Neural crest cell (in vitro differentiated cells): ENCODE data around the gene CYLD. TPM values are rescaled to one million over a fixed set of nuclear protein-coding genes. Genes with fewer than 3 reads are reported as not detected.
A peak's percentile ranks its signal among the peaks of the same experiment; 100 is the strongest.

Source experiments
- DNase-seq: peaks from one replicate; pipeline ENCODE4 v3.0.0; 2021; ENCODE audit warnings: low read depth, mixed read lengths, low spot score
- H3K27ac Mint-ChIP-seq: one replicate; pipeline ENCODE4 v1.8.0; 2021; ENCODE audit warnings: mild to moderate bottlenecking, mixed read lengths; ENCODE audit not compliant: unreplicated experiment
- H3K27me3 Mint-ChIP-seq: 2 replicates; pipeline ENCODE4 v1.8.0; 2021; ENCODE audit warnings: low read depth, mild to moderate bottlenecking, mixed read lengths
- H3K36me3 Mint-ChIP-seq: 2 replicates; pipeline ENCODE4 v1.8.0; 2021; ENCODE audit warnings: low read depth, mild to moderate bottlenecking, mixed read lengths
- H3K4me1 Mint-ChIP-seq: 2 replicates; pipeline ENCODE4 v1.8.0; 2021; ENCODE audit warnings: mixed read lengths
- H3K4me3 Mint-ChIP-seq: one replicate; pipeline ENCODE4 v1.8.0; 2021; ENCODE audit warnings: mild to moderate bottlenecking, mixed read lengths
- H3K9me3 Mint-ChIP-seq: 2 replicates; pipeline ENCODE4 v1.8.0; 2021; ENCODE audit warnings: mixed read lengths
- CTCF ChIP-seq: fragments of 200-600 bp; sonication (generic); conservative IDR thresholded peaks from 2 replicates; pipeline ENCODE4 v1.5.0; 2021; ENCODE audit warnings: antibody characterized with exemption, mild to moderate bottlenecking
- total RNA-seq: library from RNA; stranded (reverse); gene quantifications from 2 replicates; pipeline ENCODE4 v1.2.1, GENCODE V29; 2021

The CYLD gene
- total RNA-seq, 1 donor from 2014 or later = 10.1 TPM

GRCh38 chr16:50731130-50731988 lies 10.5 kb upstream of the CYLD start:
- Mint-ChIP-seq H3K27ac (no peak overlapping the region), H3K9me3 (no peaks in the 10 kb centered on the region), H3K4me3 (no peak overlapping the region), H3K36me3 (no peaks in the 10 kb centered on the region), H3K27me3 (peaks cover 14% of the 10 kb centered on the region), H3K4me1 (peaks cover 10% of the 10 kb centered on the region)
- DNase-seq = no peak
- no peak for TF ChIP-seq CTCF

GRCh38 chr16:50731989-50732832 lies 9.7 kb upstream of the CYLD start:
- no peak overlapping the region for H3K27ac Mint-ChIP-seq
- no peak for TF ChIP-seq CTCF
- H3K9me3 Mint-ChIP-seq = no peaks in the 10 kb centered on the region

GRCh38 chr16:50733468-50733867 lies 8.4 kb upstream of the CYLD start:
- no peaks in the 10 kb centered on the region for H3K36me3 Mint-ChIP-seq
- H3K27ac Mint-ChIP-seq = no peak overlapping the region
- H3K4me3 Mint-ChIP-seq = no peak overlapping the region
- no peak for DNase-seq
- H3K9me3 Mint-ChIP-seq = no peaks in the 10 kb centered on the region
- peaks cover 31% of the 10 kb centered on the region for H3K27me3 Mint-ChIP-seq
- peaks cover 10% of the 10 kb centered on the region for H3K4me1 Mint-ChIP-seq
- no peak for TF ChIP-seq CTCF

More at GRCh38 chr16:50731989-50732832, 9.7 kb upstream of the CYLD start:
- Mint-ChIP-seq H3K36me3 (no peaks in the 10 kb centered on the region), H3K4me3 (no peak overlapping the region), H3K4me1 (peaks cover 10% of the 10 kb centered on the region), H3K27me3 (peaks cover 22% of the 10 kb centered on the region)
- no peak for DNase-seq

GRCh38 chr16:50735629-50736122 lies 6.2 kb upstream of the CYLD start:
- Mint-ChIP-seq H3K36me3 (no peaks in the 10 kb centered on the region), H3K27me3 (peaks cover 41% of the 10 kb centered on the region), H3K27ac (peak overlapping the region; percentile 8), H3K4me3 (no peak overlapping the region), H3K4me1 (peaks cover 10% of the 10 kb centered on the region), H3K9me3 (no peaks in the 10 kb centered on the region)
- TF ChIP-seq CTCF = no peak
- DNase-seq = no peak

GRCh38 chr16:50736448-50736847 lies 5.4 kb upstream of the CYLD start:
- Mint-ChIP-seq H3K4me3 (no peak overlapping the region), H3K27ac (no peak overlapping the region), H3K4me1 (peaks cover 11% of the 10 kb centered on the region), H3K9me3 (no peaks in the 10 kb centered on the region), H3K27me3 (peaks cover 41% of the 10 kb centered on the region), H3K36me3 (no peaks in the 10 kb centered on the region)
- DNase-seq = no peak
- no peak for TF ChIP-seq CTCF
